SH-SY5Y (cell line): ENCODE data around the gene FBXW4.

Experiments used
- GATA2 ChIP-seq: IDR thresholded peaks from 2 replicates; pipeline ENCODE4 v1.6.1; 2011; ENCODE audit warnings: mild to moderate bottlenecking, low read depth, low read length
- GATA3 ChIP-seq: IDR thresholded peaks from 2 replicates; pipeline ENCODE4 v1.6.1; 2011; ENCODE audit warnings: low read depth, mild to moderate bottlenecking, low read length, moderate library complexity

The FBXW4 gene

GRCh38 chr10:101710059-101710695, 15.2 kb upstream of the FBXW4 start:
- TF ChIP-seq GATA3 (no peak), GATA2 (no peak)

DNA sequence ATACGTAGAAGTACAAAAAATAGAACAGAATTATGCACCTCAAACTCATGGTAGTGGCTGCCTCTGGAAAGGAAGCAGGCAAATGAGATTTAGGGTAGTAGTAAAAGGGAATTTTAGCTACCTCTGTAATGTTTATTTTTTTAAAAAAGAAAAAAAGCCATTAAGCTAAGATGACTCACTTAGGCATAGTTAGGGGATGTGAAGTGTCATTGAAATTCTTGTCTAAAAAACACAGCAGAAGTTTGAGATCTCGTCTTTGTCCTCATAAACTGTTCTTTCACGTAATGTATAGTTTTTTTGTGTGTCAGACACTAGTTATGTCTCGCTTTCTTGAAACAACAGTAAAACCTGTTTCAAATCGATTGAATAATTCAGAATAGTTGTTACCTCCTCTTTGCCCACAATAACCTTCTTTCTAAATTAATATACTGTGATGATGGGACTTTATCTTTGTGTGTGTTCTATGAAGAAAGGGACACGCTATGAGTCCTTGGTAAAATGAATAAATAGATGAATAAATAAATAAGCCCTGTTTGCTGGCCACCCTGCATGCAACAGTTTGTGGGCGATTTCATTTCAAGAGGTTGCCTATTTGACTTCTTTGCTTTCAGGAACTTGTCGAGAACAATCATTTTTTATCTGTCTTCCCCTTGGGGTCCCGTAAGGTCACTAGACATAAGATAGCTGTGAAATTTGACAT, 14.5 kb upstream of the FBXW4 start:
- TF ChIP-seq GATA2, result no peak
- no peak for TF ChIP-seq GATA3

DNA sequence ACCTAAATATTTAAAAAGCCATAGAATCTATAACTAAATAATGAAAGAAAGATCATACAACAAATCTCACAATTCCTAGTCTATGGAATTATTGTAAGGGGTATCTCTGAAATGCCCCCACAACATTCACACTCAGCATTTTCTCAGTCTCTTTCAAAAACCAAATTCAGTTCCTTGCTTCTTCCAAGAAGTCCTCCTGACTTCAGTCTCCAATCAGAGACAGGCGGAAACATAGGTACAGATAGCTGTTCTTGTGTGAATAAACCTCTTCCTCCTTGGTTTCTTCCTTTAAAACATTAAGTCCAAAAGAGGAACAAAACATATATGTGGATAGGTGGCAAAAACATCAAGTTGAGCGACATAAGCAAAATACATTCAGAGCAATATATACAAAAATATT, 13.9 kb upstream of the FBXW4 start:
- TF ChIP-seq GATA3 (no peak), GATA2 (no peak)

GRCh38 chr10:101708073-101708472, 13.1 kb upstream of the FBXW4 start:
- TF ChIP-seq GATA2, result no peak
- TF ChIP-seq GATA3, result no peak

DNA sequence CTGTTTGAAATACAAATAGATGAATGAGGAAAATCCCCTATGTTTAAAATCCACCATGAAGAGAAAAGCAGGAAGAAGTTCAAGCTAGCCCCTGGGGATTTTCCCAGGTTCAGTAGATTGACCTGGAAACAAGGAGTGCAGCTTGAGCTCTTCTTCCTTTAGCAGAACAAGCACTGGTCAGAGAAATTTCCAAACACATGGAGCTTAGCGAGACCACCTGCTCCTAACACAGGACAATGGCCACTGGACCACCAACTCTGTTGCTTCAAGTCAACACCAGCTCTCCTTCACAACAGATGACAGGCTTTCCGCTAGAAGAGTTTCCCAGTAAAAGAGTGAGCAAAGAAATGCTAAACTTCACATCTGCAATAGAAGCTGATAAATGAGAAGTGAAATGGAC, 9.4 kb upstream of the FBXW4 start:
- TF ChIP-seq GATA2 (no peak), GATA3 (no peak)

GRCh38 chr10:101696632-101697031, 1.7 kb upstream of the FBXW4 start:
- TF ChIP-seq GATA3 (no peak), GATA2 (no peak)

- no peak for TF ChIP-seq GATA2
- TF ChIP-seq GATA3, result no peak
Observed at GRCh38 chr10:101695404-101695890, 477 bp upstream of the FBXW4 start.

- TF ChIP-seq GATA3, result no peak
Observed at GRCh38 chr10:101693978-101694673, 844 bp downstream of the FBXW4 start.

- TF ChIP-seq GATA2 (no peak), GATA3 (no peak)
Observed at GRCh38 chr10:101693651-101693977, 1.4 kb downstream of the FBXW4 start.

DNA sequence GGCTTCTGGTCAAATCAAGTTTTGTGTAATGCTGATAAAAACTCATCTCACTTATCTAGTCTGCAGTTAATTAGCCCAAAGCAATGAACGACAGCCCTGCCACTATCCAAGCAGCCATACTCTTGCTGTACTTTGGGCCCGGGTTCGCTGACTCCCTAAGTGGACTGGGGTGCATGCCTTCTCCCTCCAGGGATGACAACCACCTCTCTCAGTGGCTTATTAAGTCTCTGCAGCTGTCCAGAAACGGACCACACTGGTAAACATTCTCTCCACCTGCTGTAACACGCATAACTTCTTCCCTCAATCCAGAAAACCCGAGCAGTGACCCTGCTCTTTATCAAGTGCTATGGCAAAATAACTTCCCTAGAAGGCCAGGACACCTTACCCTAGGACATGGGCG, 3.9 kb downstream of the FBXW4 start:
- TF ChIP-seq GATA3, result no peak
- no peak for TF ChIP-seq GATA2

GRCh38 chr10:101690461-101690860, 4.5 kb downstream of the FBXW4 start:
- no peak for TF ChIP-seq GATA3
- TF ChIP-seq GATA2, result no peak

GRCh38 chr10:101687071-101687658, 7.8 kb downstream of the FBXW4 start:
- no peak for TF ChIP-seq GATA3
- no peak for TF ChIP-seq GATA2

DNA sequence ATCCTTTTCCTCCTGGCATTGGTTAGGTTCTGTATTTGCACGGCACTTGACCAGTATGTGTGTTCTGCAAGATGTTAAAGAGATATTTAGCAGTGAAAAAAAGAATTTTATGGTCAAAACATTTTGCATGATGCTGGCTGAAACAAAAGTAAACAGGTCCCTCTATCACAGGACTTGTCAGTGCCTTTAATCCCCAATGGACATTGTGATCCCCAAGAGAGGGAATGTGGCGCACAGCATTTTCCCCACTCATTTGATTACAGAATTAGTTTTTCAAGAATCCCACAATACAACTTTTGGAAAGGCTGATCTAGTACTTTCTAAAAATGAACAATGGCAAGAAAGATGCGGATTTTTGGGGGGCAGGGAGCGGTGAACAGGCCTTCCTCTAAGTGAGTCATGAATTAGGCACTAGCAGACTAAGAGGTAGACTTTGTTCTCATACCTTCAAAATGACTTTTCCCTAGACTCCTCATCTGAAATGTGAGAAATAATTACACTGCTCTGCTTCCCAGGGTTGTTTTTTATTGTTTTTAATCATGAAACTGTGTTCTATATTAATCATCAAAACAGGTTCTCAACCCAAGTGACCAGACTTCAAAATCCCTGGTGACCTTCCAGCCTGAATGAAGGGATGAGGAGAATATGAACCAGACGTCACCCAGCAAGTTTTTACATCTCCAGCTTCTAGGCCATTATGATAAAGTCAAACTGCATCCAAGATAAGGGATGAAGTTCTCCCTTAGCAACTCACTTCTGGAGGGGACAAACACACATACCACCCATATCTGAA, 8.6 kb downstream of the FBXW4 start:
- no peak for TF ChIP-seq GATA3
- no peak for TF ChIP-seq GATA2

GRCh38 chr10:101684782-101685181, 10.2 kb downstream of the FBXW4 start:
- TF ChIP-seq GATA2 (no peak), GATA3 (no peak)

DNA sequence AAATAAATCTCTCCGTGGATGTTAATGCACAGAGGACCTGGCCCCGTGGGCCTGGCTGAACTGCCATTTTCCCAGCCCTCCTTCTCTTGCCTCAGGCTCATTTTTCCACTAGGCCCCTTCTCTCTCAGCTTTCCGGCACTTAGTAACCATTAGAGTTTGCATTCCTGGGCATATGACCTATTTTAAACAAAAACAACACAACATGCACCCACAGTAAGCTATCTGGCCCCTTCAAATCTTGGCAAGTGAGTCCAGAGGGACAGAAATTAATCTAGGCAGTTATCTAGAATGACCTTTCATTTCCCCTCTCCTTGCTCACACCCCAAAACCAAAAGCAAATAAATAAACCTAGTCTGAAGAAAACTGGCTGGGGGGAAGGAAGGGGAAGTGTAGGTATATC, 11.7 kb downstream of the FBXW4 start:
- TF ChIP-seq GATA2 (no peak), GATA3 (no peak)
